ENCODE results near the gene ADAMTS13. TPM values are rescaled to one million over a fixed set of nuclear protein-coding genes. Genes with fewer than 3 reads are reported as not detected.

The ADAMTS13 gene
- total and polyA plus RNA-seq, 7 donors = 0.60 to 3.4 (median 0.82) TPM

DNA sequence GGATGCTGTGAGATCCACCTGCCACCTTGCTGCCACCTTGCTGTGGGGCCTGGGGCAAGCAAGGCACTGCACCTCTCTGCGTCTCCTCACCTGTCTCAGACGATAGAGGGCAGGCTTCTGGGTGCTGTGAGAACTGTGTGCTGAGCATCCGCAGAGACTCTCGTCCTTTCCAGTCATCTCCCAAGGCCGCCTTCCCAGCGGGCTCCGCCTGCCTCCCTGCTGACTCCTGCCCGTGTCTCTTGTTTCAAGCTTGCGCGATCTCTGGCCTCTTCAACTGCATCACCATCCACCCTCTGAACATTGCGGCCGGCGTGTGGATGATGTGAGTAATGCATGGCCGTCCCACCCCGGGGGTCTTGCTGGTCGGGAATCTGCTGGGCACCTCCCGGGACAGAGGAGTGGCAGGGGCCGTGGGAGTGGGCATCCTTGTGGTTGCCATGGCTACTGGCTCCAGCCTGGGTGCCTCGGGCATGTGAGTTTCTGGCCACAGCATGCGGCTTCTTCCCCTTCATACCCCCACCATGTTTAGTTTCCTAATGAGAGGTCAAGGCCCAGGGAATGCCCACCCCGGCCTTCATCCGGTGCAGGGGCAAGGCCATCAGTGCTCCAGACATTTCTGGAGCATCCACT lies 41.2 kb downstream of the ADAMTS13 start:
- Histone ChIP-seq H3K36me3 (peaks cover 0 to 18% (median 0%) of the 10 kb centered on the region in 4 donors), H3K27me3 (no peaks in the 10 kb centered on the region), H3K9me3 (no peaks in the 10 kb centered on the region), H3K4me3 (no peak overlapping the region), H3K4me1 (peaks cover 0 to 21% (median 18%) of the 10 kb centered on the region in 4 donors), H3K27ac (no peak overlapping the region)
- no peak for DNase-seq
- TF ChIP-seq EP300 (IDR thresholded peaks at IDR 0.05) = no peak
- TF ChIP-seq POLR2A (IDR thresholded peaks at IDR 0.05) = no peak
- TF ChIP-seq, protein P1, sequence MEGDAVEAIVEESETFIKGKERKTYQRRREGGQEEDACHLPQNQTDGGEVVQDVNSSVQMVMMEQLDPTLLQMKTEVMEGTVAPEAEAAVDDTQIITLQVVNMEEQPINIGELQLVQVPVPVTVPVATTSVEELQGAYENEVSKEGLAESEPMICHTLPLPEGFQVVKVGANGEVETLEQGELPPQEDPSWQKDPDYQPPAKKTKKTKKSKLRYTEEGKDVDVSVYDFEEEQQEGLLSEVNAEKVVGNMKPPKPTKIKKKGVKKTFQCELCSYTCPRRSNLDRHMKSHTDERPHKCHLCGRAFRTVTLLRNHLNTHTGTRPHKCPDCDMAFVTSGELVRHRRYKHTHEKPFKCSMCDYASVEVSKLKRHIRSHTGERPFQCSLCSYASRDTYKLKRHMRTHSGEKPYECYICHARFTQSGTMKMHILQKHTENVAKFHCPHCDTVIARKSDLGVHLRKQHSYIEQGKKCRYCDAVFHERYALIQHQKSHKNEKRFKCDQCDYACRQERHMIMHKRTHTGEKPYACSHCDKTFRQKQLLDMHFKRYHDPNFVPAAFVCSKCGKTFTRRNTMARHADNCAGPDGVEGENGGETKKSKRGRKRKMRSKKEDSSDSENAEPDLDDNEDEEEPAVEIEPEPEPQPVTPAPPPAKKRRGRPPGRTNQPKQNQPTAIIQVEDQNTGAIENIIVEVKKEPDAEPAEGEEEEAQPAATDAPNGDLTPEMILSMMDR (IDR thresholded peaks at IDR 0.05) = no peak
- no peak for TF ChIP-seq POLR2AphosphoS5 (IDR thresholded peaks at IDR 0.05)
- WGBS, 2 donors = 88 to 91% methylated on average over 22 of the region's 22 CpGs
- intact Hi-C loops (cut with DNase I) = loop anchor here (5.0 kb wide), 1 partner anchor 116 kb away; the partner anchor contains the start of genes MED22 and RPL7A

DNA sequence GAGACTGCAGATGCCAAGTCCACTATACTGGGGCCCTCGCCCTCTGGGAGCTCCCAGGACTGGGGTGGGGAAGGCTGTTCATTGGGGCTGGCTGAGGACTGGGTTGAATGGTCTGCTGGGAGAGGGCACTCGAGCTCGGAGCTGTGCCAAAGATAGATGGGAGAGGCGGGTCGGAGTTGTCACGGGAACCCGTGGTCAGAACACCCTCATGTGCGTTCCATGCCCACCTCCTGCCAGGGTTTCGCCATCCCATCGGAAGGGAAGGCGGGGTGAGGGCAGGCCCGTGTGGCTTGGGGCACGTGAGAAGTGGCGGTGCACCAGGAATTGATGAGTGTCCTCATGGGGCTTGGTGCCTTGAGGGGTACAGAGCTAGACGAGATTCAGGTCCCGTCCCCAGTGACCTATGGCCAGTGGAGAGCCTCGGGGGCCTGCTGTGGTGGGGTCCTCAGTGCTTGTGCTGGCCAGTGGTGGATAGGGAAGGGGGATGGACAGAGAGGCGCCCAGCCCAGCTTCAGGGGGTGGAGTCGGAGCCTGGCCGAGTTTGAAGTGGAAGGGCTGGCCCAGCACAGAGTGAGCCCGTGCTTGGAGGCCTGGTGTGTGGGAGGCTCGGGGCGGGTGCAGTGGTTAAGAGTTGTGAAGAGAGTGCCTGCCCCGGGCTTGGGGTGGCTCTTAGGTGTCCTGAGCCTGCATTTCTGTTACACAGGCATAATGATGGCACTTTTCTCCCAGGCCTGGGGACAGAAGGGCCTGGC lies 41.9 kb downstream of the ADAMTS13 start:
- Histone ChIP-seq H3K27ac (no peak overlapping the region), H3K4me1 (peaks cover 0 to 16% (median 13%) of the 10 kb centered on the region in 4 donors), H3K27me3 (no peaks in the 10 kb centered on the region), H3K4me3 (no peak overlapping the region), H3K36me3 (peaks cover 0 to 24% (median 0%) of the 10 kb centered on the region in 4 donors), H3K9me3 (no peaks in the 10 kb centered on the region)
- intact Hi-C loops (cut with DNase I) = loop anchor here (5.0 kb wide), 1 partner anchor 117 kb away; the partner anchor contains the start of genes MED22 and RPL7A
- WGBS, 2 donors = 90 to 91% methylated on average over 24 of the region's 24 CpGs
- no peak for DNase-seq
- TF ChIP-seq POLR2A (IDR thresholded peaks at IDR 0.05) = no peak
- TF ChIP-seq, protein P1 (IDR thresholded peaks at IDR 0.05) = no peak
- no peak for TF ChIP-seq EP300 (IDR thresholded peaks at IDR 0.05)
- no peak for TF ChIP-seq POLR2AphosphoS5 (IDR thresholded peaks at IDR 0.05)

DNA sequence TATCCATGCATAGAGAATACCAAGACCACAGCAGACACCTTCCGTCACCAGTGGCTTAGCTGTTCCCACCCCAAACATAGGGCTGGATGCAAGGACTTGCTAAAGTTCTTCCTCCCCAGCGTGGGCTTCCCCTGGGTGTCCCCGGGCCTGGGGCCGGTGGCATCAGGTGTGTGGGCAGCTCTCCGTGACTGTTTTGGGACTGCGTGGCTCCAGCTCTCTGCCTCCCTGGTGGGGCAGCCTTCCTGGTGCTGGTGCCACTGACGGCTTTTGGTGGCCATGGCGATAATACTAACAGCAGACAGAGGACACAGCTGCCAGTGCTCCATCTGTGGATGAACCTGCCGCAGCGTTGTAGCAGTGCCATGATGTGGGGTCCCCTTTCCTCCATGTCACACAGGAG lies 42.5 kb downstream of the ADAMTS13 start:
- H3K4me1 ChIP-seq = peaks cover 0 to 12% (median 10%) of the 10 kb centered on the region in 4 donors

DNA sequence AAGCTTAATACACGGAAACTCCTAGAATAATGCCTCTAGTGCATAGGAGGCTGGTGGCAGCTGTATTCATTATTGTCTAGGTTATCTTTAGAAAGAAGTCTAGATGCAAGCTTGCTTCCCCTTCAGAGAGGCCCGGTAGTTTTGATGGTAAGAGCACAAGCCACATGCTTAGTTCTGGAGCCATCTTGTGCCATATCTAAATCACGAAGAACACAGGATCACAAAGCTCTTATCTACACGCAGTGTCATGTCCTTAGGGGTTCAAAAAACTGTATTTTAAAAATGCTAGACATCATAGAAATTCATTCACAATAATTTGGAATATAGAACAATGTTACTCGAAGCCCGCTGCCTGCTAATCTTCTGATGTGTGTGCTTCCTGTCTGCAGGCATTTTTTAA lies 43.8 kb downstream of the ADAMTS13 start:
- Histone ChIP-seq H3K27me3 (no peaks in the 10 kb centered on the region), H3K4me1 (peaks cover 0 to 4% (median 2%) of the 10 kb centered on the region in 4 donors), H3K36me3 (peaks cover 0 to 26% (median 0%) of the 10 kb centered on the region in 4 donors), H3K9me3 (no peaks in the 10 kb centered on the region), H3K27ac (no peak overlapping the region), H3K4me3 (no peak overlapping the region)
- WGBS, 2 donors = 86 to 87% methylated on average over 6 of the region's 6 CpGs
- DNase-seq = no peak
- intact Hi-C loops (cut with DNase I) = no loop called here
- TF ChIP-seq, protein P1 (IDR thresholded peaks at IDR 0.05) = no peak
- TF ChIP-seq POLR2AphosphoS5 (IDR thresholded peaks at IDR 0.05) (no peak), EP300 (IDR thresholded peaks at IDR 0.05) (no peak), POLR2A (IDR thresholded peaks at IDR 0.05) (no peak)

More for the DNA sequence above, 42.5 kb downstream of the ADAMTS13 start:
- H3K27me3 ChIP-seq = no peaks in the 10 kb centered on the region
- whole genome bisulfite sequencing, 2 donors = 93 to 95% methylated on average over 10 of the region's 10 CpGs
- H3K4me3 ChIP-seq = no peak overlapping the region
- intact Hi-C loops (cut with DNase I) = loop anchor here (5.0 kb wide), 1 partner anchor 117 kb away; the partner anchor contains the start of genes MED22 and RPL7A
- no peaks in the 10 kb centered on the region for H3K9me3 ChIP-seq
- TF ChIP-seq POLR2A (IDR thresholded peaks at IDR 0.05) (no peak), EP300 (IDR thresholded peaks at IDR 0.05) (no peak)
- H3K36me3 ChIP-seq = peaks cover 0 to 26% (median 0%) of the 10 kb centered on the region in 4 donors
- DNase-seq = no peak
- H3K27ac ChIP-seq = no peak overlapping the region

DNA sequence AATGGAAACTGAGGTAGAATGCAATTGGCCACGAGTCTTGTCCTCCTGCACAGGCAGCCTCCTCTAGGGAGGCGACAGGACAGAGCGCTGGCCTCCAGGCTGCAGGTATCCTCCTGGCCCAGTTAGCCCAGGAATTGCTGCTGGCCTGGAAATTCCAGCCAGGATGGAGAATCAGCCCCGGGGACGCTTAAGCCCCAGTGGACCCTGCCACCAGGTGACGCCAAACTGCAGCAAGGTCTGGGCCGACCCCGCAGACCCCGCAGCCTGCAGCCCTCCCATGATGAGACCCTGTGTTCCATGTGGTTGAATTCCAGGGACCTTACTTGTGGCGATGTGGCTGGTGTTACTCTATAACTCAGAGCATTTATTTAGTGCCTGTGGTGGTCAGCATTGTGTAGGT lies 44.9 kb downstream of the ADAMTS13 start:
- WGBS, 2 donors = 92 to 93% methylated on average over 10 of the region's 10 CpGs
- H3K36me3 ChIP-seq = peaks cover 0 to 26% (median 0%) of the 10 kb centered on the region in 4 donors

More for the DNA sequence above, 44.9 kb downstream of the ADAMTS13 start:
- Histone ChIP-seq H3K9me3 (no peaks in the 10 kb centered on the region), H3K27ac (no peak overlapping the region), H3K4me3 (no peak overlapping the region), H3K27me3 (no peaks in the 10 kb centered on the region), H3K4me1 (no peaks in the 10 kb centered on the region)
- intact Hi-C loops (cut with DNase I) = no loop called here
- DNase-seq = no peak
- TF ChIP-seq POLR2AphosphoS5 (IDR thresholded peaks at IDR 0.05) = no peak
- no peak for TF ChIP-seq POLR2A (IDR thresholded peaks at IDR 0.05)
- TF ChIP-seq, protein P1 (IDR thresholded peaks at IDR 0.05) = no peak
- no peak for TF ChIP-seq EP300 (IDR thresholded peaks at IDR 0.05)
